ENCODE measurements around the gene WDR82. TPM values are rescaled to one million over a fixed set of nuclear protein-coding genes. Genes with fewer than 3 reads are reported as not detected.
A peak's percentile ranks its signal among the peaks of the same experiment; 100 is the strongest.

Gene WDR82
- total RNA-seq, 1 donor = 62.2 TPM

DNA sequence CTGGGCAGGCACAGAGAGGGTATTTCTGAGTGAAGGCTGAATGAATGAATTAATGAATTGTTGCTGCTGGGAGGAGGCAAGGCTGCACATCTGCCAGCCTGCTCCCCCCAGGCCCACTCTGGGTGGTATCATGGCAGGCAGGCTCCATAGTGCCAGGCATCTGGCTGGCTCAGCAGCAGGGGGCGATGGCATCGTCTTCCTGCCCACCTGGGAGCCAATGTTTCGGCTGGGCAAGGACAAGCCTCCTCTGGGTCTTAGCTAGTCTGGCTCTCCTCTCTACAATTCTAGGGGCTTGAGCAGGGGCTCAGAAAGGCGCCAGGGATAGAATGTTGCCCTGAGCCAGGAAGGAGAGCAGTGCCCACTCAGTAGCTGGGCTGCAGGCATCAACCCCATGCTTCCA lies 51.3 kb downstream of the WDR82 start:
- no peak for DNase-seq (ENCODE audit: low read depth in 2 of 3, low spot score in 2 of 3)

DNA sequence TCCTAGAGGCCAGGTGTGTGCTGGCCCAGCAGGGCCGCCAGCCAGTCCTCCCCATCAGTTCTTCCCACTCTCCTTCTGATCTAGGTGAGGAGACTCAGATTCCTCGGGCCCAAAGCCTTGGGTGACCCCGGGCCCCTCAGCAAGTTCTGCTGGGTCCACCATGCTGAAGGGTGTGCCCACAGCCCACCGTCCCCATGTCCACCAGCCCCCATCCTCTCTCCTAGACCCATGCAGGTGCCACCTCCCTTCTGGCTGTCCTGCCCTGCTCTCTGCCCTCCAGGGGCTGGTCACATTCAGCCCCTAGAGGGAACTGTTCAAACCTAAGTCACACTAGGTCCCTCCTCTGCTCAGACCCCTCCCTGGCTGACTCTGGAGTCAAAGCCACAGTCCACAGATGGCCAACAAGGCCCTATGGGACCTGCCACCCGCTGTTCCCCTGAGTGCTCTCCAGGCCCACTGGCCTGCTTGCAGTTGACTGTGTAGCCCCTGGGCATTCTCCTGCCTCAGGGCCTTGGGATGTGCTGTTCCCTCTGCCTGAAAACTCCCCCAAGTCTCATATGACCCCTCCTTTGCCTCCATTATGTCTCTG lies 52.1 kb downstream of the WDR82 start:
- no peak for DNase-seq (ENCODE audit: low read depth in 2 of 3, low spot score in 2 of 3)

DNA sequence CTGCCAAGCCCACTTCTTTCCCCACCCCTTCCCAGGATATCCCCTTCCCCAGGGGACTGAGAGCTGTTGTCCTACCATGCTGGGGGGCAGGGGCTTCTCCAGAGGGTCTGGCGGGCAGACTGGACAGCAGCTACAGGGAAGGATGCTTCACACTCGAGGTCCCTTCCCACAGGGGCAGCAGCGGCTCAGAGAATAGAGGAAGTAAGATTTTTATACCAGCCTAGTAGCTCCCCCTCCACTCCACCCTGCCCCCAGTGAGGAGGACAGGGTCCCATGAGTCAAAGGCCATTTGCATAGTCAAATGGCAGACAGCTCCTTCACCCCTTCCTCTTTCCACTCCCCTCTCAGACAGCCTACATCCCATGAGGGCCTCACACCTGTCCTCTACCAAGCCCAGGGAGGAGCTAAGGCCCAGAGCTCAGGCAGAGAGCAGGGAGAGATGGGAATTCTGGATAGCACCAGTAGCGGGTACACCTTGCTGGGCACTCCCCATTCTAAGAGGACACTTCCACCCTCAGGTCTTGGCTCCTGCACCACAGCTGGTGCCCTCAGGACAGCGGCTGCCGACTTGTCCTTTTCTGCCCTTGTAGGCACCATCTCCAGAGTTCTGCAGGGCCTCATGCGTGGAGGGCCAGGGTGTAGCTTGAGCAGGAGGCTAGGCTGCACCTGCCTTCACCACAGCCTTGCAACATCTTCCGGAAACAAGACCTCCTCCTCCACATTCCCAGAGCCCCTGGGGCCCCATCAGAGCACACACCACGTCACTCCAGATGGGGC lies 52.8 kb downstream of the WDR82 start, which contains the start of gene TLR9:
Gene TLR9 (minus strand): TSS at position 194 of the 777 bp plus-strand sequence. CDS start 116 bp downstream, at position 78.
- DNase-seq (ENCODE audit: low read depth in 2 of 3, low spot score in 2 of 3) = peak in 2 of 3 donors; percentile 84 to 92

DNA sequence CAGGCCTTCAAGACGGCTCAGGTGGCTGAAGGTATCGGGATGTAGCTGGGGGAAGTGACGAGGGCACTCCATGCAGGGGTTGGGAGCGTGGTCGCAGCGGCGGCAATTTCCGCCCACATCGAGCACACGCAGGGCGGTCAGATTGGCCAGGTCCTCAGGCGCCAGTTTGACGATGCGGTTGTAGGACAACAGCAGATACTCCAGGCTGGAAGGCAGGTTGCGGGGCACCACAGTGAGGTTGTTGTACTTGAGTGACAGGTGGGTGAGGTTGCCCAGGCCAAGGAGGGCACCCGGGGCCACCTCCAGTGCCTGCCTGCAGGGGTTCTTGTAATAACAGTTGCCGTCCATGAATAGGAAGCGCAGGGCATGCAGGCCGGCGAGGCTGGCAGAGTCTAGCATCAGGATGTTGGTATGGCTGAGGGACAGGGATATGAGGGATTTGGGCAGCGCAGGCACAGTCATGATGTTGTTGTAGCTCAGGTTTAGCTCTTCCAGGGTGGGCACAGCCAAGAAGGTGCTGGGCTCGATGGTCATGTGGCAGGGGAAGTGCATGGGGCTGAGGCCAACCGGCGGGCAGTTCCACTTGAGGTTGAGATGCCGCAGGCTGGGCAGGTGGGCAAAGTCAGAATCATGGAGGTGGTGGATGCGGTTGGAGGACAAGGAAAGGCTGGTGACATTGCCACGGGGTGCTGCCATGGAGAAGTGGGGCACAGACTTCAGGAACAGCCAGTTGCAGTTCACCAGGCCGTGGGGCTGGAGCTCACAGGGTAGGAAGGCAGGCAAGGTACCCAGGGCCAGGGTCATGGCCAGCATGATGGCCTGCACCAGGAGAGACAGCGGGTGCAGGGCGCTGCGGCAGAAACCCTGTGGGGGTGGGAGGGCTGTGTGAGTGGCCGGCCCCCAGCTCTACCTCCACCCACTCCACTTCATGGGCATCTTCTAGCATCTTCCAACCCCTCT lies 54.7 kb downstream of the WDR82 start:
- no peak for DNase-seq (ENCODE audit: low read depth in 2 of 3, low spot score in 2 of 3)

DNA sequence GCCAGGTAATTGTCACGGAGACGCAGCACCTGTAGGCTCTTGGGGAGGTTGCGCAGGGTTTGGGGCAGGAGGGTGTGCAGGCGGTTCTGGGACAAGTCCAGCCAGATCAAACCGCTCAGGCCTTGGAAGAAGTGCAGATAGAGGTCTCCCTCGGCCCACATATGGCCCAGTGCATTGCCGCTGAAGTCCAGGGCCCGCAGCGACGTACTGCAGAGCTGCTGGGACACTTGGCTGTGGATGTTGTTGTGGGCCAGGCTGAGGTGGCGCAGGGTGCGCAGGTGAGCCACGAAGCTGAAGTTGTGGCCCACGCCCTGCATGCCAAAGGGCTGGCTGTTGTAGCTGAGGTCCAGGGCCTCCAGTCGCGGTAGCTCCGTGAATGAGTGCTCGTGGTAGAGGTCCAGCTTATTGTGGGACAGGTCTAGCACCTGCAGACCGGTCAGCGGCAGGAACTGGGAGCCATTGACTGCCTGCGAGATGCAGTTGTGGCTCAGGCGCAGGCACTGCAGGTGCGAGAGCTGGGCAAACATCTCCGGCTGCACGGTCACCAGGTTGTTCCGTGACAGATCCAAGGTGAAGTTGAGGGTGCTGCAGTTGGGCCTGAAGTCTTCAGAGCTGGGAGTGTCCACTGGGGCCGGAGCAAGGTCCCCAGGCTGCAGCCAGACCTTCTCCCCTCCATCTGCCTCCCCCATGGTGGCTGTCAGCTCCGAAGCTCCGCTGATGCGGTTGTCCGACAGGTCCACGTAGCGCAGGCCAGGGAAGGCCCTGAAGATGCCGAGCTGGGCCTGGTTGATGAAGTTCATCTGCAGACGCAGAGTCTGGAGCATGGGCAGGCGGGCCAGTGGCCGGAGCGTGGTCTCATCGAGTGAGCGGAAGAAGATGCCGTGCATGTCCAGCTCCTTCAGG lies 55.9 kb downstream of the WDR82 start:
- DNase-seq (ENCODE audit: low read depth in 2 of 3, low spot score in 2 of 3) = no peak

DNA sequence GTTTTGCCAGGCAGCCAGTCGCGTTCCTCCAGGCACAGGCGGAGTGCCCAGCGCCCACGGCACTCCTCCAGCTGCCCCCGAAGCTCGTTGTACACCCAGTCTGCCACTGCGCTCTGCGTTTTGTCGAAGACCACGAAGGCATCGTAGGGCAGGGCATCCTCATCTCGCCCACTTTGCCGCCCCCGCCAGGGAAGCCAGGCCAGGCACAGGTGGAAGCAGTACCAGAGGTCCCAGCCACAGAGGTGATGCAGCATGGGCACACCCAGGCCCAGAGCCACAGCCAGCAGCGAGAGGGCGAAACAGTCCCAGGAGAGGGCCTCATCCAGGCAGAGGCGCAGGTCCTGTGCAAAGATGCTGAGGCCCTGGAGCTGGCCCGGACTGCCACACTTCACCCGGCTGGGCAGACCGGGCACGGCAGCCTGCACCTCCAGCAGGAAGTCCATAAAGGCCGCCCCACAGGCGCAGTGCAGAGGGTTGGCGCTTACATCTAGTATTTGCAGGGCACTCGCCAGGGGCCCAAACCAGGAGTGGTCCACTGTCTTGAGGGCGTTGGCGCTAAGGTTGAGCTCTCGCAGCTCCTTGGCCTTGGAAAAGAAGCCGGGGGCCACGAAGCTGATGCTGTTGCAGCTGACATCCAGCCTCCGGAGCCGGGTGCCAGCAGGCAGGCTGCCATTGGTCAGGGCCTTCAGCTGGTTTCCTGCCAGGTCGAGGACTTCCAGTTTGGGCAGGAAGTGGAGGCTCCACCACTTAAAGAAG lies 56.7 kb downstream of the WDR82 start:
- DNase-seq (ENCODE audit: low read depth in 2 of 3, low spot score in 2 of 3) = no peak

DNA sequence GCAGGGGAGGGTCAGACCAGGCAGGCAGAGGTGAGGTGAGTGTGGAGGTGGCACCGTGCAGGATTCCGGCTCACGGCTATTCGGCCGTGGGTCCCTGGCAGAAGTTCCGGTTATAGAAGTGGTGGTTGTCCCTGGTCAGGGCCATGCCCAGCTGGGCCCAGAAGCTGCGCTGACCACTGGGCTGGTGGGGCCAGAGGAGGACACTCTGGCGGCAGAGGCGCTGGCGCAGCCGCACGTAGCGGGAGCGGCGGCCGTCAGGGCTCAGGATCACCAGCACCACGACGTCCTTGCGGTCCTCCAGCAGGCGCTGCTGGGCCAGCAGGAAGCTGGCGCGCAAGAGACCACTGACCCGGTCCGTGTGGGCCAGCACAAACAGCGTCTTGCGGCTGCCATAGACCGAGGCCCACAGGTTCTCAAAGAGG lies 57.3 kb downstream of the WDR82 start:
- no peak for DNase-seq (ENCODE audit: low read depth in 2 of 3, low spot score in 2 of 3)

DNA sequence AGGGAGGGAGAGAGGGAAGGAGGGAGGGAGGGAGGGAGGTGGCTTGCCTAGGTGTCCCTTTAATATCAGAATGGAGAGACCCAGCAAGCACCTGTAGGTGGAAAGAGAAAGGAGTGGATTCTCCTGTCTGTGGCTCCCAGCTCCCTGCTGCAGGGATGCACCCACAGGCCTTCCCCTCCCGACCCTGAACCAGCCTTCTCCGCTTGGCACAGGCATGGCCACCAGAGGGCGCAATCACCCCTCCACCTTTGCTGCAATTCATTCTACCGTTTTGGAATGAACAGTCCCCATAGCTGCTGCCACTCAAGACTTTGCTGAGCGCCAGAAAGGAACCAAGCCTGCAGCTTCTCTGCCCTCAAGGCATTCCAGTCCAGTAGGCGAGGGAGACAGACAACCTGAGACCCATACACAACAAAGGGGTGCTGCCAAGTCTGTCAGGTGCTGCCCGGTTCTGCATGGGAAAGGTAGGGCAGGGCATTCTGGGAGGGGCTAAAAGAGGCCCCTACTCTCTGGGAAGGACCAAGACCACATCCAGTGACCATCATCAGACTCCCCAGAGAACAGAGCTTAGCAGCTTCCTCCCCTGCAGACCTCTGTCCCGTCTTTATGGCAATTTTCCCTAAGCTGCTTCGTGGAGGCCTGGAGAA lies 57.9 kb downstream of the WDR82 start:
- DNase-seq (ENCODE audit: low read depth in 2 of 3, low spot score in 2 of 3) = peak; percentile 77 to 86 (median 79)

DNA sequence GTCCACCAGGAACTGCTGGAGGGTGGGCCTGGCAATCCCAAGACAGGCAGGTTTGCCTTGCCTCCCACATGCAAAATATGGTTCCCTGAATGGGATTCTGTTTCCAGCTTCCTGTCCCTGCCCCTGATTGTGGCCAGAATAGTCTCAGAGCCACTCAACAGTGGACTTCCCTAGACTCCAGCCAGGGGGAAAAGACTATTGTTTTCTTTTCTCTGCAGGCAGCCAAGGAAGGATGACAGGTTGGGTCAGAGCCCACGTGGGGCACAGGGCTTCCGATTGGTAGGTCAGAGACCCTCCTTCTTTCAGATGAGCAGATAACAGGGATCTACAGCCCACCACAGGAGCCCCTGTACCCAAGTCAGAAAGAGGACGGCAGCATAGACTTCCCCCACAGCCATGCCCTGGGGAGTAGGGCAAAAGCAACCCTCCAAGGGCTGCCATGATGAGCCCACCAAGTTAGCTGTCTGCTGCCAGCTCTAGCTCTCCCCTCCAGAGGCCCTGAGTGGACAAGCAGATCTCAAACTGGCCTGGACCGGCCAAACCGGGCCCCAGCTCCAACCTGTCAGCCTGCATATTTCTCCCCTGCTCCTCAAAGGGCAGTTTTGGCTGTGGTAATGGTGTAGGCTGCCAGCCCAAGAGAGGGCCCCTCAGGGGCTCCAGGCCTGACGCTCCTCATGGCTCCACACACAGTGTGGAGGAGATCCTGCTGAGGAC lies 59.4 kb downstream of the WDR82 start:
- no peak for DNase-seq (ENCODE audit: low read depth in 2 of 3, low spot score in 2 of 3)

DNA sequence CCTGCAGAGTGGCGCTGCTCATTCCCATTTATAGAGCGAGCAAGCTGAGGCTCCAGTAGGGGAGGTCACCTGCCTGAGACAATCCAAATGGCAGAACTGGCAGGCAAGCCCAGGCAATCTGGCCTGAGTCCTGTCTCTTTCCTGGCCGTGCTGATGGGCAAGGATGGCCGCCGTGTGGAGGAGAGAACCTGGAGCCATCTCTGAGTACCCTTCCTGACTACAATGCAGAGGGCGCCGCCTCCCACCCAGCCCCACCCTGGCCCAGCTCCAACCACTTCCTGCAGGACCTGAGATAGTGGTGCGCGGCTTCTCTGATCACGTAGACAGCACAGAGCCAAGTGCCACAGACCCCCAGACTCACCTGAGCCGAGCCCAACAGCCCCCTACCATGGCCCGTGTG lies 60.0 kb downstream of the WDR82 start:
- DNase-seq (ENCODE audit: low read depth in 2 of 3, low spot score in 2 of 3) = no peak

DNA sequence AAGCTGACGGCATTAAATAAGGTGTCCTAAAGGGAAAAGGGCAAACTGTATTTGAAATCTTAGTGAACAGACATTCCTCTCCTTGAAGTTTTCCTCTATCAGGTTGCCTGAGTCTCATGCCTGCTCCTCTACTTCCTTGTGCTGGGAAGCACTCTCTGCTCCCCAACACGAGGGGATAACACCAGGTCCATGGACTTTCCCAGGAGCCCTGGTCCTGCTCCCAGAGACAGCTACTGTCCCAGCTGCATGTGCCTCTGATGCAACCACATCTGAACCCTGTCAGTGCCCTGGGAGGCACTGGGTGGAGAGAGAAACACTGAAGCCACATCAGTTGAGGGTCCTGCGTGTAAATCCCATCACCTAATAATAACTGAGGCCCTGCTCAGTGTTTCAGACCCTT lies 60.4 kb downstream of the WDR82 start:
- no peak for DNase-seq (ENCODE audit: low read depth in 2 of 3, low spot score in 2 of 3)

DNA sequence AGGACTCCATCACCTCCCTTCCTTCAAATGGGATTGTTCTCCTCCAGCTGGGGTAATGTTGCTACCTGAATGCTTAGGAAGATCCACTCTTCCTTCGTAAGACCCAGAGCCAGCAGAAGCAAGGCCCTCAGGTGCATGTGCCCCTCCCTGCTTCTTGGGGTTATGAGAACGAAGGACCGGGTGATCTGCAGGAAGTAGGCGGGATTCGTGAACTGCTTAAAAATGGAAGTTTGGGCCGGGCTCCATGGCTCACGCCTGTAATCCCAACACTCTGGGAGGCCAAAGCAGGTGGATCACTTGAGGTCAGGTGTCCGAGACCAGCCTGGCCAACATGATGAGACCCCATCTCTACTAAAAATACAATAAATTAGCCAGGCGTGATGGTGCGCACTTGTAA lies 61.0 kb downstream of the WDR82 start:
- no peak for DNase-seq (ENCODE audit: low read depth in 2 of 3, low spot score in 2 of 3)

DNA sequence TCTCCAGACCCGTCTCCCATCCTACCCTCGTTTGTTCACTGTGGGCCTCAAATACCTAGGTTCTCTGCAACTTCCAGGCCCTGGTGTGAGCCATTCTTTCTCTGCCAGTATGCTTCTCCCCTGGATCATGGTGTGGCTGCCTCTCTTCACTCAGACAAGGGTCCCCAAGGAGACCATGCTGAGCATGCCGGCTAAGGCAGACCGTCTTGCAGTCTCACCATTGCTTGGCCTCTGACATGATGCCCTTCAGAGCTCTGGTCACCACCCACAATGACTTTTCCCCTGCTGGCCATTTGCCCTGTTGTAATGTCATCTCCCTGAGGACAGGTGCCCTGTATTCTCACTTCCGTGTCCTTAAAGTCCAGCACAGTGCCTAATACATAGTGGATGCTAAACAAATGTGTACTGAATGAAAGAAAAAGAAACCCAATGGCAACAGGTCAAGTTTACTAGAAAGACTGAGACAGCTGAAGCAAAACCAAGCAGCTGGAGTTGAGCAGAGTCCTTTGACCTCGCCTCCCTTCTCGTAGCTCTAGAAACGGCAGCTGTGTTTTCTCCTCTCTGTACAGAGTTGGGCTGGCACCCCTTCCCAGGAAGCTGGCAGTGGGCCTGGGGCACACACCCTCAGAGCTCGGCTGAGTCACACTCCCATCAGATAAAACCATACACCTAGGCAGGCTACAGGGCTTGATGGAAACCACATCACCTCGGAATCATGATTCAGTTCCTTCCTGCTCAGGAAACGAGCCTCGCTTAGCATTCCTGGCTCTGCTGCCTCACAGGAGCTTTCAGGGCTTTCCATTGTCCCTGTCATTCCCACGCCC lies 61.7 kb downstream of the WDR82 start:
- peak in 2 of 3 donors; percentile 62 to 79 for DNase-seq (ENCODE audit: low read depth in 2 of 3, low spot score in 2 of 3)

DNA sequence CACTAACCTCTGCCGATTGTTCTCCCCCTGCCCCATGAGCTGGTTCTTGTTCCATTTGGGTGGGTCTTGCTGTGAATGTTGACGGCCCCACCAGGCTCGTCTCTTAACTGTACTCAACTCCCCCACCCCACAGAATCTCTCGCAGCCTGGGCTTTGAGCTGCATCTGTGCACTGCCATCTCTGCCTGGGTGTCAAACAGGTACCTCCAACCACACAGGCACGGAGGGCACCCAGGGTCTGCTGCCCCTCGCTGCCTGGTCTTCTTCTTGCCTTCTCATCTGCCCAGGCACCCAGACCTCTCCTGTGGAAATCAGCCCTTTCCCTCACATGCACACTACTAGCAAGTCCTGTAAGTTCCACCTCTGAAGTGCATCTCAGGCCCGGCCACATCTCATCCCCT lies 63.1 kb downstream of the WDR82 start:
- no peak for DNase-seq (ENCODE audit: low read depth in 2 of 3, low spot score in 2 of 3)

DNA sequence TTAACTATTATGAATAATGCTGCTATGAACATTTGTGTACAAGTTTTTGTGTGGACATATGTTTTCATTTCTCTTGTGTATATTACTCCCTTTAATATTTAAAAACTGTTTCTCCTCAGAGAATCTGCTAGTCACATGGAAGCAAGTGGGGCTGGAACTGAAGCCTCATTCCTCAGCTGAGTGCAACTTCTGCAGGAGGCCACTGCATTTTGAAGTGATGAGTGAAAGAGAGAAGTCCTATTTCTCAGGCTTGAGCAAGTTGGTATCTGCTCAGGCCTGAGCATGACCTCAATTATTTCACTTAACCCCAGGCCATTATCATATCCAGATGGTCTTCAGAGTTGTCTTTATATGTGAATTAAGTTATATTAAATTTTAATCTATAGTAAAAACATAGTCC lies 64.5 kb downstream of the WDR82 start:
- no peak for DNase-seq (ENCODE audit: low read depth in 2 of 3, low spot score in 2 of 3)

DNA sequence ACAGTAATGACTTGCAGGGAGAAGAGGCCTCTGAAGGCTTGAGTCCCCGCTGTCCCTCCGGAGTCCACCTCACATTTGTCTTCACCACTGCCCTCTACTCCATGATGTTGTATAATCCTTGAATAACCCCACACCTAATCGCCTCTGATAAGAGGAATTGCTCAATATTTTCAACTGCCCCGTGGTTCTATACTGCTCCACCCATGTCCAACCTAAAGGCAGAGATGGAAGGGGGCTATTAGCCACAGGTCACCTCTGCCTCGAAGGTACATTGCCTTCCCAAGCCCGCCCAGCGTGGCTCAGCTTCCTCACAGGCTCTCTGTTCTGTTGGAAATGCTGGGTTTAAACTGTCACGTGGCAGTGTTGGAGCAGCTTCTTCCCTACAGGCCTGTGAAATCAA lies 65.4 kb downstream of the WDR82 start:
- DNase-seq (ENCODE audit: low read depth in 2 of 3, low spot score in 2 of 3) = no peak

DNA sequence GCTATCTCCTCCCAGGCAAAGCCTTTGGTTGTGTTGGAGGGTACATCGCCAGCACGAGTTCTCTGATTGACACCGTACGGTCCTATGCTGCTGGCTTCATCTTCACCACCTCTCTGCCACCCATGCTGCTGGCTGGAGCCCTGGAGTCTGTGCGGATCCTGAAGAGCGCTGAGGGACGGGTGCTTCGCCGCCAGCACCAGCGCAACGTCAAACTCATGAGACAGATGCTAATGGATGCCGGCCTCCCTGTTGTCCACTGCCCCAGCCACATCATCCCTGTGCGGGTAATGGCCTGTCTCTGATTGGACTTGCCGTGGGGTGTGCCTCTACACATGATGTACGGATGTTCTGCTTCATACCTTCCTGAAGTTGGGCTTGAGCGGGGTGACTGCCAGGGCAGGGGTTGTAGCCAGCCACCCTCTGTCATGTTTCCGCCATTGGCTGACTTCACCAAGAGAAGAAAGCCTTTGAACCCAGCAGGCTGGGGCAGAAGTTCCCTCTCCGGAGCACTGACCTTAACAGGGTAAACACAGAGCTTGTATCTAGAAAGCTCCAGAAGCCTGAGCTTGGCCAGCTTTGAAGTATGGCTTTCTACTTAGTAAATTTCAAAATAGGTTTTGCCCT lies 67.1 kb downstream of the WDR82 start:
- DNase-seq (ENCODE audit: low read depth in 2 of 3, low spot score in 2 of 3) = no peak

Data from hematopoietic multipotent progenitor cell (in vitro differentiated cells).